HG03432 (cell line): ENCODE data around the gene HMCN2.

ENCODE experiments used
- ATAC-seq: cut with Tn5 transposase; IDR thresholded peaks from one replicate; pipeline ENCODE4 v1.9.1; 2021; ENCODE audit warnings: mild to moderate bottlenecking, moderate library complexity; ENCODE audit not compliant: unreplicated experiment

The HMCN2 gene, protein sequence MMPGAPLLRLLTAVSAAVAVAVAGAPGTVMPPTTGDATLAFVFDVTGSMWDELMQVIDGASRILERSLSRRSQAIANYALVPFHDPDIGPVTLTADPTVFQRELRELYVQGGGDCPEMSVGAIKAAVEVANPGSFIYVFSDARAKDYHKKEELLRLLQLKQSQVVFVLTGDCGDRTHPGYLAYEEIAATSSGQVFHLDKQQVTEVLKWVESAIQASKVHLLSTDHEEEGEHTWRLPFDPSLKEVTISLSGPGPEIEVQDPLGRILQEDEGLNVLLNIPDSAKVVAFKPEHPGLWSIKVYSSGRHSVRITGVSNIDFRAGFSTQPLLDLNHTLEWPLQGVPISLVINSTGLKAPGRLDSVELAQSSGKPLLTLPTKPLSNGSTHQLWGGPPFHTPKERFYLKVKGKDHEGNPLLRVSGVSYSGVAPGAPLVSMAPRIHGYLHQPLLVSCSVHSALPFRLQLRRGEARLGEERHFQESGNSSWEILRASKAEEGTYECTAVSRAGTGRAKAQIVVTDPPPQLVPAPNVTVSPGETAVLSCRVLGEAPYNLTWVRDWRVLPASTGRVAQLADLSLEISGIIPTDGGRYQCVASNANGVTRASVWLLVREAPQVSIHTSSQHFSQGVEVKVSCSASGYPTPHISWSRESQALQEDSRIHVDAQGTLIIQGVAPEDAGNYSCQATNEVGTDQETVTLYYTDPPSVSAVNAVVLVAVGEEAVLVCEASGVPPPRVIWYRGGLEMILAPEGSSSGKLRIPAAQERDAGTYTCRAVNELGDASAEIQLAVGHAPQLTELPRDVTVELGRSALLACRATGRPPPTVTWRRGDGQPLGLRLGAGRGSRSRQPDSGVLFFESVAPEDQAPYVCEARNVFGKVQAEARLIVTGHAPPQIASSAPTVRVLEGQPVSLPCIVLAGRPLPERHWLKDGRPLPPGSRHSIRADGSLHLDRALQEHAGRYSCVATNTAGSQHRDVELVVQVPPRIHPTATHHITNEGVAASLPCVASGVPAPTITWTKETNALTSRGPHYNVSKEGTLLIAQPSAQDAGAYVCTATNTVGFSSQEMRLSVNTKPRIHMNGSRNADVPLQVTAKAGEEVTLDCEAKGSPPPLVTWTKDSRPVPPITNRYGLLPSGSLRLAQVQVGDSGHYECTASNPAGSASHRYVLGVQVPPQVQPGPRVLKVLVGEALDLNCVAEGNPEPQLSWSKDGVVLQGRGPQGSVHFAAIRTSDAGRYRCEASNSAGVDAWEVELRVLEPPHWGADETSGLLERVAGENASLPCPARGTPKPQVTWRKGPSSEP (N-terminal part only)

DNA sequence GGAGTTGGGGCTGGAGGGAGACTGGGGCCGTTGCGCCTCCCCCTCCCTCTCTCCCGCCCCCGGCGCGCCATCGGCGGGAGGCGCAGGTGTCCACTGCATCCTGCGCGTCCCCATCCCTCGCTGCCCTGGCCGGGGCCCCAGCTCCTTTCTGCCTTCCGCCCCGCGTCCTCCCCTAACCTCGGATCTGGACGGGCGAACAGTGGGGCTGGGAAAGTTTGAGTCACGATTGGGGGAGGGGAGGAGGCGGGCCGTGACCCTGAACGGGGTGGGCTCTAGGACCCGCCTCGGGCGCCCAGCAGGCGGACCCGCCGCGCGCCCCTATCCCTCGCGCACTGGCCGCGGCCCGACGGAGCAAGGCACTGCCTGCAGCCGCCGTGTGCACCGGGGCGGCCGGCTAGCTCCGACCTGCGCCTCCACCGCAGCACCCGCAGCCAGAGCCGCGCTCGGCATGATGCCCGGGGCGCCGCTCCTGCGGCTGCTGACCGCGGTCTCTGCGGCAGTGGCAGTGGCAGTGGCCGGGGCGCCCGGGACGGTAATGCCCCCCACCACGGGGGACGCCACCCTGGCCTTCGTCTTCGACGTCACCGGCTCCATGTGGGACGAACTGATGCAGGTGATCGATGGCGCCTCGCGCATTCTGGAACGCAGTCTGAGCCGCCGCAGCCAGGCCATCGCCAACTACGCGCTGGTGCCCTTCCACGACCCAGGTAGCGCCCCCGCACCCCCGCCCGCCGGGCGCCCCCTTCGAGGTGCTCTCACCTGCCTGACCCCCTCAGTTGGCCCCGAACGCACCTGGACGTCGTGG is at the start of gene HMCN2:
Gene HMCN2, plus strand, starts transcription at position 330 of the 805 bp plus-strand sequence. Its CDS starts 119 bp downstream, at position 449.
- no peak for ATAC-seq

DNA sequence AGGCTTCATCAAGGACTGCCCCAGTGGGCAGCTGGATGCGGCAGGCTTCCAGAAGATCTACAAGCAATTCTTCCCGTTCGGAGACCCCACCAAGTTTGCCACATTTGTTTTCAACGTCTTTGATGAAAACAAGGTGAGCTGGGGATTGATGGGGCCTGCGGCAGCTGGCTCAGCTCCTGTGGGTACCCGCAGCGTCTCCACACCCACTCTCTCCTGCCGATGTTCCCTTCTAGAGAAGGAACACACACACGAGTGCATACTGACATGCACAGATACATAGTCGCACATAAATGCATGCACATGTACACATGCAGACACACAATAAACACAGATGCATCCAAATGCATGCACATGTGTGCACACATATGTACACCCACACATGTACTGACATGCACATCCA is 47.7 kb upstream of the HMCN2 start:
- ATAC-seq = no peak

- ATAC-seq = no peak
These were observed 45.9 kb upstream of the HMCN2 start for GRCh38 chr9:130219661-130220096.

- ATAC-seq = no peak
These were observed 45.2 kb upstream of the HMCN2 start for GRCh38 chr9:130220352-130220751.

GRCh38 chr9:130222833-130223232 is 42.7 kb upstream of the HMCN2 start:
- ATAC-seq = no peak

GRCh38 chr9:130225071-130225470 is 40.5 kb upstream of the HMCN2 start:
- no peak for ATAC-seq

GRCh38 chr9:130225586-130225985 is 40.0 kb upstream of the HMCN2 start:
- ATAC-seq = no peak

DNA sequence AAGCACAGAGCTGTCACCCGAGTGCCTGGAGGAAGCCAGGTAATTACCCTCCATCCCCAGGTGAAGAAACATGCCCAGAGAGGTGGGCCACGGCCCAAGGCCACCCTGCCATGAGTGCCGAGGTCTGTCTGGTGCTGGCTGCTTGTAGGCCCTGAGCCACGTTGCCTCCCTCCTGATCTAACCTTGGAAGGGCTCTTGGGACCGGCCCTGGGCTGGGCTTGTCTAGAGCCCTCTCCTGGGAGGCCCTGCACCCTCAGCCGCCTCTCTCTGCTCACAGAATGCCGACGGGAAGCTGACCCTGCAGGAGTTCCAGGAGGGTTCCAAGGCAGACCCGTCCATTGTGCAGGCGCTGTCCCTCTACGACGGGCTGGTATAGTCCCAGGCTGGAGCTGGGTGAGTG is 39.4 kb upstream of the HMCN2 start:
- ATAC-seq = no peak

DNA sequence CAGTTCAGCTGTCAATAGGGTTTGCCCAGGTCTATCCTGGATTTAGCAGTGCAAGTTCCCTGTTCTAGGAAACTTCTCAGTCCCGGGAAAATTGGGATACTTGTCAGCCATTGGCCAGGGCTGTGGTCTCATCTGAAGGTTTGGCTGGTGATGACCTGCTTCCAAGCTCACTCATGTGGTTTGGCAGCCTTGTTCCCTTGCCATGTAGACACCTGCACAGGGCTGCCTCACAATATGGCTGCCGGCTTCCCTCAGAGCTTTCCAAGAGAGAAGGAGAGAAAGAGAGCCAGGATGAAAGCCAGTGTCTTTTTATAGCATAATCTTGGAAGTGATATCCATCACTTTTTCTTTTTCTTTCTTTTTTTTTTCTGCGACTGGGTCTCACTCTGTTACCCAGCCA is 37.7 kb upstream of the HMCN2 start:
- ATAC-seq = no peak

GRCh38 chr9:130229759-130230158 is 35.8 kb upstream of the HMCN2 start:
- ATAC-seq = no peak

- no peak for ATAC-seq
These were observed 34.9 kb upstream of the HMCN2 start for GRCh38 chr9:130230631-130231030.

DNA sequence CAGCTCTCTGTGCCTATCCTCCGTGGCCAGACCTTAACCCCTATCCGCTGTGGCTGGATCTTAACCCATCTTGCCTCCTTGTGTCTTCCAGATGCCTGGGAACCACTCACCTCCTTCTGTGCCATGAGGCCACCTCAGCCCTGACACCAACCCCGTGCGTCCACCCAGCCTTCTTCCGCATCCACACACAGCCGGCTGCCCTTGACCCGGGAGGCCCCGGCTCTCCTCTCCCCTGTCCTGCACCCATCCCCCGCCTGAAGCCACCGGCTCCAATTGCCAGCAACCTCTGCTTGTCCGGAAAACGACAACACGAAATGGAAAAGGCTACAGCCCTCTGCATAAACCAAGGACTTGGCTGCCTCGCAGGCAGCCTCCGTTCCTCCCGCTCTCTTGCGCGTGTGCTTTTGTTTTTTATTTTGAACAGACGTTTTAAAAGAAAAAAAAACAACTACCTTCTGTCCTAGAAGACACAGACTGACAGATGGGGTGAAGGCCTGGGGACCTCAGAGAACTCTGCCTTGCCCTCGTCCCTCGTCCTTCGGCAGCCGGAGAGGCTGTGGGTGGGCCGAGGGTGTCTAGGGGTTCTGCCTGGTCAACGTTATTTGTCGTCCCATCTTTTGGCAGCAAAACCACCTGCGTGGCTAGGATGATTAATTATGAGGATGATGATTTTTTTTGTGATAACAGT is 32.5 kb upstream of the HMCN2 start:
- no peak for ATAC-seq

DNA sequence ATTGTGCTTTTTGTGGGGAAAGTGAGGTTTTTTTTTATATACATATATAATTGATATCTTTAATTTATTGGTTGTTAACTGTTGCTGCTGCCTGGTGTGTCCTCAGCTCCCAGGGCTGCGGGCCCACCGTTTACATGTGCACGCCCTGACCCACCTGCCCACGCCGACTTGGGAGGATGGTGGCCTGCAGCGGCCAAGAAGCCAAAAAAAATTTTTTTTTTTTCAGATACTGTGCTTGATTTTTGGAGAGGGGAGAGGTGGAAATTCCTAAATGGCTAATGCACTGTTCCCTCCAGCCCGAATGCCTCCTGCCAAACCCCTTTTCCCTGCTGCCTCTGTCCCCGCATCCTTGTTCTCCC is 32.0 kb upstream of the HMCN2 start:
- no peak for ATAC-seq

DNA sequence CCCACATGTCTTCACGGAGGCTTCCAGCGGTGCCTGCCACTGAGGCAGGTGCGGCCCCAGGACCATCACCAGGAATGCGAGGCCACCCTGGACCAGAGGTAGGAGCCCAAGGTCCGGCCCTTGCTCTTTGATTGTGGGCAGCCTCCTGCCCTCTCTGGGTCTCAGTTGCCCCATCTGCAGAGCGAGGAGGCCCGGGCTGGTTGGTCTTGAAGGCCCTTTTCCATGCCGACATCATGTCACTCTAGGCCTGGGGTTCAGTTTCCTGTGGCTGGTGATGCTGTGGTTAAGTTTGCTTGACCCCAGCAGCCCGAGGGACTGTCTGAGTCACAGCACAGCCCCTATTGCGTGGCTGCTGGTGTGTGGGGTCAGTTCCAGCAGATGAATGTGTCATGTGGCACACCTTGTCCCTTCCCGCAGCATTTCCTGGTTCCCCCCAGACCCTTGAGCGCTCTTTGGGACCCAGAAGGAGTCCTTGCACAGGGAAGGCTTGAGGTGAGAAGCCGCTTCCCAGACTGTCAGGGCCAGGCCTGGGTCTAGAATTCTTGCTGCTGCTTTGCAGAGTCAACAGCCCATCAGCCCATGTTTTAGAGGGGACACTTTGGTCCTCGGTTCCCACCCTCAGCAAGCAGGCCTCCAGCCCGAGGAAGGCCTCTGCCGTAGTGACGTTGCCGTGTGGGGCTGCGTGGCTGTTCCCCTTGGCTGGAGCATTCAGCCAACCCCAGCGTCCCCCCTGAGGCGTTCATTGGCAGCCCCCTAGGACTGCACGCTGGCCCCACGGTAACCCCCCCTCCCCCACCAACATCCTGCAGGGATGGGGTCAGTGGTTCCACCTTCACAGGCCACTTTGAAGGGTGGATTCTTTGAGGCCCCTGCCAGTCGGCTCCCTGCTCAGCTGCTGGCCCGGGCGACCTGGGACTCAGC is 31.0 kb upstream of the HMCN2 start:
- ATAC-seq = no peak

- ATAC-seq = no peak
These were observed 29.8 kb upstream of the HMCN2 start for GRCh38 chr9:130235558-130236435.

- no peak for ATAC-seq
These were observed 29.0 kb upstream of the HMCN2 start for GRCh38 chr9:130236436-130236985.

DNA sequence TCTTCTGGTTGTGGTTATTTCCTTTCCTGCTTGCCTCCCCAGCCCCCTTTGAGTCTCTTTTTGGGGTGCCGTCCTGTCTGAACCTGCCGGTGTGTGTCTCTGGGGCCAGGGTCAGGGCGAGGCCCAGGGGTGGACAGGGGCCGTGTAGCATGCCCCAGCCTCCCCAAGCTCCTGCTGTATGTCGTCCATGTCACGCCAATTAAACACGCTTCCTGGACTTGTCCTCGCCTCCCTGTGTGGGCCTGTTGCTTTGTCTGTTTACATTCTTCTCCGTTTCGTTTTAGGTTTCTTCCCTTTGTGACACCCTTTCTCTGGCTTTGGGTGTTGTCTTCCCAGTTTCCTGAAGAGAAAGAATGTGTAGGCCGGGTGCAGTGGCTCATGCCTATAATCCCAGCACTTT is 28.5 kb upstream of the HMCN2 start:
- no peak for ATAC-seq
